Parathyroid adenoma (tissue), 2 donors: ENCODE data around the gene SPEG.

Experiments used
- H2AFZ ChIP-seq: fragments of 300-600 bp; sonication (generic); one replicate; pipeline ENCODE4 v1.7.0; 2017; ENCODE audit warnings: antibody characterized with exemption, mild to moderate bottlenecking
- H3K27ac ChIP-seq: fragments of 300-600 bp; sonication (generic); one replicate; pipeline ENCODE4 v1.7.0; 2017
- H3K27me3 ChIP-seq: fragments of 300-600 bp; sonication (generic); one replicate; pipeline ENCODE4 v1.7.0; 2017; ENCODE audit warnings: low read length; ENCODE audit not compliant: control insufficient read depth, insufficient read depth
- H3K36me3 ChIP-seq: fragments of 300-600 bp; sonication (generic); one replicate; pipeline ENCODE4 v1.7.0; 2017; ENCODE audit warnings: low read length; ENCODE audit not compliant: control insufficient read depth, insufficient read depth
- H3K4me1 ChIP-seq: fragments of 300-600 bp; sonication (generic); one replicate; pipeline ENCODE4 v1.7.0; 2017; ENCODE audit warnings: control low read depth
- H3K4me2 ChIP-seq: fragments of 300-600 bp; sonication (generic); one replicate; pipeline ENCODE4 v1.7.0; 2017; ENCODE audit warnings: low read length
- H3K4me3 ChIP-seq: fragments of 300-600 bp; sonication (generic); one replicate; pipeline ENCODE4 v1.7.0; 2017; ENCODE audit warnings: low read depth, low read length
- H3K79me2 ChIP-seq: fragments of 300-600 bp; sonication (generic); one replicate; pipeline ENCODE4 v1.7.0; 2017; ENCODE audit warnings: control low read depth
- H3K9ac ChIP-seq: fragments of 300-600 bp; sonication (generic); one replicate; pipeline ENCODE4 v1.7.0; 2017; ENCODE audit warnings: mild to moderate bottlenecking
- H3K9me3 ChIP-seq: fragments of 300-600 bp; sonication (generic); one replicate; pipeline ENCODE4 v1.7.0; 2017; ENCODE audit warnings: low read length; ENCODE audit not compliant: control insufficient read depth
- TF ChIP-seq, protein P1 (sequence below): fragments of 300-600 bp; sonication (generic); IDR thresholded peaks from one replicate; pipeline ENCODE4 v1.7.0; 2017; ENCODE audit warnings: antibody characterized with exemption, mild to moderate bottlenecking
- donor health status: primary hyperparathyroidism.

The SPEG gene

DNA sequence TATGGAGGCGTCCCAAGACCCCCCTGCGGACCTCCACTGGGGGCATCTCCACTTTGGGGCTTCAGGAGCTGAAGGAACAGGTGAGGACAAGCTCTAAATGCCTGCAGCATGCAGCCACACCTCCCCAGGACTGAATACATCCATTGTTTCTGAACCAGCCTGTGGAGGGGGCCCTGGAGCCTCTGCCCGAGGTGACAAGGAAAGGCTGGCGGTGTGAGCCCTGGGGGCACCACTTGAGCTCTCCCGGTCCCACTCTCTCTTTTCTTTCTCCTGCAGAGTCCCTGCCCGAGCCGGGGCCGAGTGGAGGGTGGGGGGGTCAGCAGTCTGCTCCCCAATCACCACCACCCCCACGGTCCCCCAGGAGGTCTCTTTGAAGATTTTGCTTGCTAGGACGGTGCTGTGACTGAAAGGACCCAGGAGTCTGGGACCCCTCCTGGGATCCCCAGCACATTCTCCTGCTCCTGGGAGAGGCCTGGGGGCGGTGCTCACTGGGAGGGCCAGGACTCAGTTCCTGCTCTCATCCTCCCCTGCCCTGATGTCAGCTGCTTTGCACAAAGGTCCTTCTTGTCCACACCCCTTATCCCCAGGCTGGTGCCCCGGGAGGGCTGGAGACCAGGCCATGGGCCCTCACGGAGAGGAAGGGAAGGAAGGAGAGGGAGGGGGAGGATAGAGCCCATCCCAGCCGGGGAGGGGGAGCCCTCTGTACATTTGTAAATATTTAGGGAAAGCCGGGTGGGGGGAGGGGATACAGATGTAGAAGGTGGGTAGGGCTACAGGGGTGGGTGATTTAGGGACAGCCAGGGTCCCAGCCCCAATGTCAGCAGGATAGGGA, 103.2 kb downstream of the SPEG start:
- Histone ChIP-seq H3K4me1 (peaks cover 22% of the 10 kb centered on the region), H3K9me3 (no peaks in the 10 kb centered on the region), H3K27me3 (no peaks in the 10 kb centered on the region), H3K36me3 (no peaks in the 10 kb centered on the region), H3K27ac (no peak overlapping the region), H3K4me2 (no peak overlapping the region), H2AFZ (no peak overlapping the region), H3K4me3 (no peak overlapping the region), H3K9ac (no peak overlapping the region), H3K79me2 (peaks cover 9% of the 10 kb centered on the region)
- TF ChIP-seq, protein P1, sequence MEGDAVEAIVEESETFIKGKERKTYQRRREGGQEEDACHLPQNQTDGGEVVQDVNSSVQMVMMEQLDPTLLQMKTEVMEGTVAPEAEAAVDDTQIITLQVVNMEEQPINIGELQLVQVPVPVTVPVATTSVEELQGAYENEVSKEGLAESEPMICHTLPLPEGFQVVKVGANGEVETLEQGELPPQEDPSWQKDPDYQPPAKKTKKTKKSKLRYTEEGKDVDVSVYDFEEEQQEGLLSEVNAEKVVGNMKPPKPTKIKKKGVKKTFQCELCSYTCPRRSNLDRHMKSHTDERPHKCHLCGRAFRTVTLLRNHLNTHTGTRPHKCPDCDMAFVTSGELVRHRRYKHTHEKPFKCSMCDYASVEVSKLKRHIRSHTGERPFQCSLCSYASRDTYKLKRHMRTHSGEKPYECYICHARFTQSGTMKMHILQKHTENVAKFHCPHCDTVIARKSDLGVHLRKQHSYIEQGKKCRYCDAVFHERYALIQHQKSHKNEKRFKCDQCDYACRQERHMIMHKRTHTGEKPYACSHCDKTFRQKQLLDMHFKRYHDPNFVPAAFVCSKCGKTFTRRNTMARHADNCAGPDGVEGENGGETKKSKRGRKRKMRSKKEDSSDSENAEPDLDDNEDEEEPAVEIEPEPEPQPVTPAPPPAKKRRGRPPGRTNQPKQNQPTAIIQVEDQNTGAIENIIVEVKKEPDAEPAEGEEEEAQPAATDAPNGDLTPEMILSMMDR, result no peak

DNA sequence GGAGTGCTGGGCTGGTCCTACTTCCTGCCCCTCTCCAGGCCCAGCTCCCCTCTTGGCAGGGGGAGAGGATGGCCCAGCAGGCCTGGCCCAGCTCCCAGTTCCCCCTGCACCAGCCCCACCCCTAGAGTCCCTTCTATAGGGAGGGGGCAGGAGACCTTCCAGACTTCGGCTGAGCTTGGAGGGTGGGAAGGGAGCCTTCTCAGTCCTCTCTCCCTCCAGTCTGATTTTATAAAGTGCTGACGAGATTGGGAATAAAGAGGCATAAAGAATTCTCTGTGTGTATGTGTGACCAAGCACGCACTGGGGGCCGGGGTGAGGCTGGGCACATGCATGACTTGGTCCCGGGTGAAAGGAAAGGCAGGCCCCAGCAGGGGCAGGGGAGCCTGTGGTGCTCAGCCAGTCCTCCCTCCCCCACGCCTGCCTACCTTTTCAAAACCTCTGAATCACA, 103.9 kb downstream of the SPEG start:
- no peaks in the 10 kb centered on the region for H3K27me3 ChIP-seq
- H3K79me2 ChIP-seq, result peaks cover 9% of the 10 kb centered on the region
- H3K4me2 ChIP-seq, result no peak overlapping the region
- TF ChIP-seq, protein P1, result no peak
- no peak overlapping the region for H3K9ac ChIP-seq
- no peak overlapping the region for H3K27ac ChIP-seq
- no peaks in the 10 kb centered on the region for H3K9me3 ChIP-seq
- H3K36me3 ChIP-seq, result no peaks in the 10 kb centered on the region
- H2AFZ ChIP-seq, result no peak overlapping the region
- H3K4me3 ChIP-seq, result no peak overlapping the region
- H3K4me1 ChIP-seq, result peaks cover 22% of the 10 kb centered on the region

DNA sequence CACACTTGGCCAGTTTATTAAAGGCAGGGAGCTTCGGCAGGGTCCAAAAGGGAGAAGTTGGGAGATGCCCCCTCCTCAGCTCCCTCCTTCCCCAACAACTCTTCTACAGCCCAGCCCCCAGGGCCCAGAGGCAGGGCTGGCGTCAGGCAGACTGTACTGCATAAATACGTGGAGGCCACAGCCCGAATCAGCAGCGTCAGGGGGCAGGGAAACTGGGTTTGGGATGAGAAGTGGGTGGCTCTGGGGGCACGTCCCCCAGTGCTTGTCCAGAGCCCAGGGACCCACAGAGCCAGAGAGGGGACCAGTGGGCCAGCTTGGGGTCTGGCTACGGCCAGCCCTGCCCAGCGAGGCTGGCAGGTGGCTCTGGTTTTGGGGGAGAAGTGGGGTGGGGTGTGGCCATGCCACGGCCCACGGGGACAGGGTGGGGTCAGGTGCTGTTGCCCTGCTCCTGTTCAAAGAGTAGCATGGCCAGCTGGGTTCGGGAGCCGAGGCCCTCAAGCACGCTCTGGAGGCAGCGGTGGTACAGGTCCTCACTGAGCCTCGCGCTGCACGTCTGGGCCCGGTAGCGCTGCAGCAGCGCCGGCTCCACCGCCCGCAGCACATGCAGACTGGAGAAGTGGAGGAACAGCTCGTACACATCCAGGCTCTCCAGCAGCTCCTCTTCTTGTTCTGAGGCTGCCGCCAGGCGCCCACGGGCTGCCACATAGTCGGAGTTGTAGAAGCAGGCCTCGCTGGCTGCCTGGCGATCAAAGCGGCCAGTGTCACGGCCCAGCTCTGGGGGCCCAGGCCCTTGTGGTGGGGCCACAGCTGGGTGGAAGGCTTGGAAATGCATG, 104.5 kb downstream of the SPEG start:
- H2AFZ ChIP-seq, result no peak overlapping the region
- no peaks in the 10 kb centered on the region for H3K9me3 ChIP-seq
- no peak overlapping the region for H3K4me3 ChIP-seq
- peaks cover 9% of the 10 kb centered on the region for H3K79me2 ChIP-seq
- no peak overlapping the region for H3K27ac ChIP-seq
- no peak overlapping the region for H3K4me2 ChIP-seq
- H3K27me3 ChIP-seq, result no peaks in the 10 kb centered on the region
- no peaks in the 10 kb centered on the region for H3K36me3 ChIP-seq
- no peak overlapping the region for H3K9ac ChIP-seq
- peaks cover 21% of the 10 kb centered on the region for H3K4me1 ChIP-seq
- TF ChIP-seq, protein P1, result no peak

DNA sequence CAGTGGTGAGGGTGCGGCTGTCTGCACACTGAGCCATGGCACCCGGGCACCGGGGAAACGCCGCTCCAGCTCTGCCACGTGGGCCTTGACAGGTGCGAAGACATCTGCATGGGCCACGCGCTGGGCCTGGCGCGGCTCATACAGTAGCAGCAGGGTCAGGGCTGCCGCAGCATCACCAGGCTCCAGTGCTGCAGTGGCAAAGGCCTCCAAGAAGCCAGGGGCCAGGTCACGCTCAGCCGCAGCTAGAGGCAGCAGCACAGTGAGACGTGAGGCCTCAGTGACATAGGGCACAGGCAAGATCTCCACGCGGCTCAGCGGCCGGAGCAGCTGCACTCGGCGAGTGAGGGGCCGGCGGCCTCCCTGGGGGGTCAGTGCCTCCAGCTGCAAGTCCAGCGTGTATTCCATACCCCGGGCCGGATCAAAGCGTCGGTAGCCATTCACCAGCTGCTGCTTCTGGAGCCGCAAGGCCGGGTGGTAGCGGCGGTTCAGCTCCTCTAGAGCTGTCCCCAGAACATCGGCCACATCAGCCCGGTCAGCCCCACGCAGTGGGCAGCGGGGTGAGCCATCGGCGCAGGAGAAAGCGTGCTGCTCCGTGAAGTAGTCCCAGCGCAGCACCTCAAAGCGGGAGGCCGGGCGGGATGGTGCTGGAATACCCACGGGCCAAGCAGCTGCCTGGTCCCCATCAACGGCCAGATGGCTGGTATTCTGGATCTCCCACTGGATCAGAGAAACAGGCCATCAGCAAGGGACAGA, 105.5 kb downstream of the SPEG start:
- Histone ChIP-seq H3K4me1 (peaks cover 21% of the 10 kb centered on the region), H3K79me2 (peaks cover 12% of the 10 kb centered on the region), H3K9ac (no peak overlapping the region), H3K36me3 (no peaks in the 10 kb centered on the region), H2AFZ (no peak overlapping the region), H3K4me2 (no peak overlapping the region), H3K27me3 (no peaks in the 10 kb centered on the region), H3K4me3 (no peak overlapping the region), H3K27ac (no peak overlapping the region), H3K9me3 (no peaks in the 10 kb centered on the region)
- TF ChIP-seq, protein P1, result no peak
